ENCODE results near the gene CABP2.

DNA sequence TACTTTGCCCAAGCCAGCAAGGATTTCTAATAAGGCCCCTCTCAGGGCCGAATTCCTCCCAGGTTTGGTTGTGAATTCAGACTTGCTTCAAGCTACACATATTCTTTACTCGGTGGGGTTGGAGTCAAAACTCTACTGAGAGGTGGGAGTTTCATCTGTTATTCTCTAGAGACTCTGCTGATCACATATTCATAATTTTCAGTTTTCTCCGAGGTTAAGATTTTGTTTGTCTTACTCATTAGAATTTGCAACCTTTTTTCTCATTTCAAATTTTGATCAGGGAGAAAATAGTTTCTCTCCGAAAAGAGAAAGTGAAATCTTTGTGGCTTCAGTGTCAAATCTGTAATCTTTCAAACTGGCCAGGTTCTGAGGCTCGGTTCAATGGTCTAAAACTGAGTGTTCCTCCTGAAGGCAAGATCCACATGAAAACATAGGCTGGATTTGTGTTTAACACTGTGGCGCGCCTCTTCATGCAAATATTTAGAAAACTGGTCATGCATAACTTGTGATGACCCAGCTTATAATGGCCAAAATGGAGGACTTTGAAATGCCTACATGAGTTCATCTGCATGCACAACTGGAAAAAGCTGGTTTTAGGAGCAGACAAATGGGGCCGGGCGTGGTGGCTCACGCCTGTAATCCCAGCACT, 38.8 kb upstream of the CABP2 start:
- TF ChIP-seq, protein P1, sequence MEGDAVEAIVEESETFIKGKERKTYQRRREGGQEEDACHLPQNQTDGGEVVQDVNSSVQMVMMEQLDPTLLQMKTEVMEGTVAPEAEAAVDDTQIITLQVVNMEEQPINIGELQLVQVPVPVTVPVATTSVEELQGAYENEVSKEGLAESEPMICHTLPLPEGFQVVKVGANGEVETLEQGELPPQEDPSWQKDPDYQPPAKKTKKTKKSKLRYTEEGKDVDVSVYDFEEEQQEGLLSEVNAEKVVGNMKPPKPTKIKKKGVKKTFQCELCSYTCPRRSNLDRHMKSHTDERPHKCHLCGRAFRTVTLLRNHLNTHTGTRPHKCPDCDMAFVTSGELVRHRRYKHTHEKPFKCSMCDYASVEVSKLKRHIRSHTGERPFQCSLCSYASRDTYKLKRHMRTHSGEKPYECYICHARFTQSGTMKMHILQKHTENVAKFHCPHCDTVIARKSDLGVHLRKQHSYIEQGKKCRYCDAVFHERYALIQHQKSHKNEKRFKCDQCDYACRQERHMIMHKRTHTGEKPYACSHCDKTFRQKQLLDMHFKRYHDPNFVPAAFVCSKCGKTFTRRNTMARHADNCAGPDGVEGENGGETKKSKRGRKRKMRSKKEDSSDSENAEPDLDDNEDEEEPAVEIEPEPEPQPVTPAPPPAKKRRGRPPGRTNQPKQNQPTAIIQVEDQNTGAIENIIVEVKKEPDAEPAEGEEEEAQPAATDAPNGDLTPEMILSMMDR (IDR thresholded peaks at IDR 0.05 in 4 of 5, conservative IDR thresholded peaks at IDR 0.05 in 1 of 5) = no peak
- TF ChIP-seq POLR2A (IDR thresholded peaks at IDR 0.05) = no peak
